Activated CD8-positive, alpha-beta memory T cell treated with anti-CD3 and anti-CD28 coated beads, Interleukin-2, amount 50 U/mL, for 24 hours (primary cell): ENCODE results near the gene SPRR2A.
"Not testable (repeated sequence)": the region's sequence is repeated elsewhere in the genome, so short reads cannot be mapped to it uniquely, and the experiment has no call there.

Experiments
- DNase-seq: peaks from one replicate; pipeline ENCODE4 v3.0.0-alpha.2; 2020; ENCODE audit errors: extremely low read depth

SPRR2A gene

DNA sequence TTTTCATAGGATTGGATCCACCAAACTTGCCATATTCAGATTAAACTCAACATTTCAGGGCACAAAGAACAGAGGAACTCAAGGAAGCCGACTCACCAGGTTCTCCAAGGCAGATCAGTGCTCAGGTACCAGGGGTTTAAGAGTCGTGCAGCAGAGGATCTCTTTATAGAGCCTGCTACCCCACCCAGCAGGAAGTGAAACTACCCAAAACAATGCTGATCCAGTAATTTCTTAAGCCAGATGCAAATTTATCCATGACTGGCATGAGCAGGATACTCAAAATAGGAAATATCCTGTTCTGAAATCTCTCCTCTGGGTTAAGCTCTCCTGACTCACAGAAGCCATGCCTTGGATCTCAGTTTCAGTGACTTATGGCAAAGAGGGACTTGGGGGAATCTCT is at the start of gene SPRR2A:
SPRR2A (minus strand) TSS at position 138 of the 400 bp plus-strand sequence. CDS start 777 bp downstream, outside the sequence.
- no peak for DNase-seq

DNA sequence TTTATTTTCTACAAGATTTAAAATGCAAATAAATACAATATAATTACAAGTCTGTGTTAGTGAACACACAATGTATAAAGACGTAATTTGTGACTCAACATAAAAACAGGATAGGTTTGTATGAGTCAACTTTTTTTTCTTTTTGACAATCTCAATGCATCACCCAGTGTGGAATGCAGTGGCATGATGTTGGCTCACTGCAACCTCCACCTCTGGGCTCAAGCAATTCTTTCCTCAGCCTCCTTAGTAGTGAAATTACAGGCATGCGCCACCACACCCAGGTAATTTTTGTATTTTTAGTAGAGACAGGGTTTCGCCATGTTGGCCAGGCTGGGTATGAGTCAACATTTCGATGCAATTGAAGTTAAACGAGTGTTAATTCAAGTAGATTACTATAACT is 42.9 kb upstream of the SPRR2A start:
- DNase-seq = no peak

DNA sequence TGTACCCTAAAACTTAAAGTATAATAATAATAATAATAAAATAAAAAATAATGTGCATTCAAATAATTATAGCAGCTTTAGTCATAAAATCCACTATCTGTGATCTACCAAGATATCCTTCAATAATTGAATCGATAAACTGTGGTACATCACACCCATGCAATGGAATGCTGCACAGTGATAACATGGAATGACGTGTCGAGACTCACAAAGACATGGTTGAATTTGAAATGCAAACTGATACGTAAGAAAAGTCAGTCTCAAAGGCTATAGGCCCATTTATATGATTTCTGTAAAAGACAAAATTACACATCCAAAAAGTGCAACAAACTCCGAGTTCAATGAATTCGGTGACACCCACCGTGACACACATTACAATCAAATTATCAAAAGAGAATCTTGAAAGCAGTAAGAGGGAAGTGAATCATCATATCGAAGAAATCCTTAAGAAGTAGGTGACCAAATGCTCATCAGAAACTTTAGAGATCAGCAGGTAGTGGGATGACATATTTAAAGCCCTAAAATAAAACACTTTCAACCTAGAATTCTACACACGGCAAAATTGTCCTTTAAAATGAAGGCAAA is 42.2 kb upstream of the SPRR2A start:
- no peak for DNase-seq

DNA sequence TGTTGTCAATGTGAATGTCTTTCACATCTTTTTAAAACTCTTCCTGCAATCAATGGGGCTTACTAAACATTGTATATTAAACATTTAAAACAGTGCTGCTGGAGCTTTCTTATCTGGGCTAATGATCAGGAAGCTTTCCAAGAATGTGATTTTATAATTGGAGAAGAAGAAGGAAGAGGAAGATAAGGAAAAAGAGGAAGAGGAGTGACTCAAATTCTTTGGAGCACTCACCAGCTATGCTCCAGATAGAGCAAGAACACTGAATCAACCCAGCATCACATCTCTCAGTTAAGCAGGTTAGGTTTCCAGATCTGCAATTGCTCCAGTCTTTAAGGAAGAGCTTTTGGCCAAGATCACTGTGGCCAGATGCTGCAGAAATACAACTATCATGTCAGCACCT is 38.5 kb upstream of the SPRR2A start:
- DNase-seq = no peak

DNA sequence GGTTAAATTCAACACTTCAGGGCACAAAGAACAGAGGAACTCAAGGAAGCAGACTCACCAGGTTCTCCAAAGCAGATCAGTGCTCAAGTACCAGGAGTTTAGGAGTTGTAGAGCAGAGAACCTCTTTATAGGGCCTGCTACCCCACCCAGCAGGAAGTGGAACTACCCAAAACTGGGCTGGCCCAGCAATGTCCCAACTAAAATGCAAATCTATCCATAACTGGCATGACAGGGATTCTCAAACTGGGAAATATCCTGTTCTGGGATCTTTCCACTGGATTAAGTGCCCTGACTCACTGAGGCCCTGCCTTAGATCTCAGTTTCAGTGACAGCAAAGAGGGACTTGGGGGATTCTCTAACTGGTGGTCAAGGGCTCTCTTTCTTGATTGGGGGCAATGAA is 37.1 kb upstream of the SPRR2A start, which contains the start of gene SPRR2E:
SPRR2E (minus strand) TSS at position 101 of the 400 bp plus-strand sequence. CDS start 775 bp downstream, outside the sequence.
- no peak for DNase-seq

DNA sequence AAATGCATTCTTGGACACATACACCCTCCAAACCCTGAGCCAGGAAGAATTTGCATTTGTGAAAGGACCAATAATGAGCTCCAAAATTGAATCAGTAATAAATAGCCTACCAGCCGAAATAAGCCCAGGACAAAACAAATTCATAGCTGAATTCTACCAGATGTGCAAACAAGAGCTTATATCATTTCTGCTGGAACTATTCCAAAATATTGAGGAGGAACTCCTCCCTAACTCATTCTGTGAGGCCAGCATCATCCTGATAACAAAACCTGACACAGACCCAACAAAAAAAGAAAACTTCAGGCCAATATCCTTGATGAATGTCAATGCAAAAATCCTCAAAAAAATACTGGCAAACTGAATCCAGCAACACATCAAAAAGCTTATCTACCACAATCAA is 30.3 kb upstream of the SPRR2A start:
- no peak for DNase-seq

DNA sequence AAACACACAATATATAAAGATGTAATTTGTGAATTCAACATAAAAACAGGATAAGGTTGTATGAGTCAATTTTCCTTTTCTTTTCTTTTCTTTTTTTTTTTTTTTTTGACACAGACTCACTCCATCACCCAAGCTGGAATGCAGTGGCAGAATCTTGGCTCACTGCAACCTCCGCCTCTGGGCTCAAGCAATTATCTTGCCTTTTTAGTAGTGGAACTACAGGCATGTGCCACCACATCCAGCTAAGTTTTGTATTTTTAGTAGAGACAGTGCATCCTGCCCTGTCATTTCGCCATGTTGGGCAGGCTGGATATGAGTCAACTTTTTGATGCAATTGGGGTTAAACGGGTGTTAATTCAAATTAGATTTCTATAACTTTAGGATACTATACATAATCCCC is 24.4 kb upstream of the SPRR2A start:
- no peak for DNase-seq

DNA sequence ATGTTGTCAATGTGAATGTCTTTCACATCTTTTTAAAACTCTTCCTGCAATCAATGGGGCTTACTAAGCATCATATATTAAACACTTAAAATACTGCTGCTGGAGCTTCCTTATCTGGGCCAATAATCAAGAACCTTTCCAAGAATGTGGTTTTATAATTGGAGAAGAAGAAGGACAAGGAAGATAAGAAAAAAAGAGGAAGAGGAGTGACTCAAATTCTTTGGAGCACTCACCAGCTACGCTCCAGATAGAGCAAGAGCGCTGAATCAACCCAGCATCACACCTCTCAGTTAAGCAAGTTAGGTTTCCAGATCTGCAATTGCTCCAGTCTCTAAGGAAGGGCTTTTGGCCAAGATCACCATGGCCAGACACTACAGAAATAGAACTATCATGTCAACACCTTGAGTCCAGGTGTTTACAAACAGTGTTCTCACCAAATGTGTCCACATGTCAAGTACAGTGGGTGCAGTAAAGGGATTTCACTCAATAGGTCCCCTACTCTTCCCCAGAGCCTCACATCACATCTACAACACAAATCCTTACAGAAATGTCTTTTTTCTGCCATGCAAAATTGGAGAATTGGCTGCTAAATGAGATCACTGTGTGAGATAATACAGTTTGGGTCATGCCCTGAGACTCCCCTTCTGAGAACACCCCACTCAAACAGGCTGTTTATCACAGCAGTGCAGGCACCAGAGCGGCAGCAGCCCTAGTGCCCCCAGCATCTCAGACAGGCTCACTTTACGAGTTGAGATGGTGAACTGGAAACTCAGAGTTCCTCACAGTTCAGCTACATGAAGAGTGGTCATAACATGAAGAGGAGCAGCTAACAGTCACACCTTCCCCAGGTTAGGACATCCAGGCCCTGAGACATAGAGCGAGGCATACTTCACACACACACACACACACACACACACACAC is 15.8 kb upstream of the SPRR2A start:
- DNase-seq = no peak

DNA sequence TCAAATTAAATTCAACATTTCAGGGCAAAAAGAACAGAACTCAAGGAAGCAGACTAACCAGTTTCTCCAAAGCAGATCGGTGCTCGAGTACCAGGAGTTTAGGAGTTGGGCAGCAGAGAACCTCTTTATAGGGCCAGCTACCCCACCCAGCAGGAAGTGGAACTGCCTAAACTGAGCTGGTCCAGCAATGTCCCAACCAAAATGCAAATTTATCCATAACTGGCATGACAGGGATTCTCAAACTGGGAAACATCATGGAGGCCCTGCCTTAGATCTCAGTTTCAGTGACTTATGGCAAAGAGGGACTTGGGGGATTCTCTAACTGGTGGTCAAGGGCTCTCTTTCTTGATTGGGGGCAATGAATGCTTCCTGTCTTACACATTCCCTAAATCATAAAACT is 14.2 kb upstream of the SPRR2A start, which contains the start of gene SPRR2B:
SPRR2B (minus strand) TSS at position 101 of the 400 bp plus-strand sequence. CDS start 772 bp downstream, outside the sequence.
- DNase-seq = no peak

DNA sequence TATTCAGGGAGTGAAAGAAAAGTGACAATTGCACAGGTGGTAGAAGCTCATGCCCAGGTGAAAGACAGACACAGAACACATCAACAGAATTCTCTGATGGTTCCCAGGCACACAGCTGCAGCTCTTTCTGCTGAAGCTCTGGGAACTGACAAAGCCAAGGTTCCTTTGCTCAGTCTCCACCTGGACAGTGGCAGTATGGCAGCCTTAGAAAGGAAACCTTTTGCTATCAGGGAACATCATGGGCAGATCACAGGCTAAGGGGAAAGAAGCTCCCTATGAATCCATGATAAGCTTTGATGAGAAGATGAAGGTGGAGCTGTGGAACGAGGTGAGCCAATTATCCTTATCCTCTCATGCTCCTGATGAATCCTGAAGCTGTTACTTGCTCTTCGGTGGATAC is 12.9 kb upstream of the SPRR2A start:
- DNase-seq = no peak

DNA sequence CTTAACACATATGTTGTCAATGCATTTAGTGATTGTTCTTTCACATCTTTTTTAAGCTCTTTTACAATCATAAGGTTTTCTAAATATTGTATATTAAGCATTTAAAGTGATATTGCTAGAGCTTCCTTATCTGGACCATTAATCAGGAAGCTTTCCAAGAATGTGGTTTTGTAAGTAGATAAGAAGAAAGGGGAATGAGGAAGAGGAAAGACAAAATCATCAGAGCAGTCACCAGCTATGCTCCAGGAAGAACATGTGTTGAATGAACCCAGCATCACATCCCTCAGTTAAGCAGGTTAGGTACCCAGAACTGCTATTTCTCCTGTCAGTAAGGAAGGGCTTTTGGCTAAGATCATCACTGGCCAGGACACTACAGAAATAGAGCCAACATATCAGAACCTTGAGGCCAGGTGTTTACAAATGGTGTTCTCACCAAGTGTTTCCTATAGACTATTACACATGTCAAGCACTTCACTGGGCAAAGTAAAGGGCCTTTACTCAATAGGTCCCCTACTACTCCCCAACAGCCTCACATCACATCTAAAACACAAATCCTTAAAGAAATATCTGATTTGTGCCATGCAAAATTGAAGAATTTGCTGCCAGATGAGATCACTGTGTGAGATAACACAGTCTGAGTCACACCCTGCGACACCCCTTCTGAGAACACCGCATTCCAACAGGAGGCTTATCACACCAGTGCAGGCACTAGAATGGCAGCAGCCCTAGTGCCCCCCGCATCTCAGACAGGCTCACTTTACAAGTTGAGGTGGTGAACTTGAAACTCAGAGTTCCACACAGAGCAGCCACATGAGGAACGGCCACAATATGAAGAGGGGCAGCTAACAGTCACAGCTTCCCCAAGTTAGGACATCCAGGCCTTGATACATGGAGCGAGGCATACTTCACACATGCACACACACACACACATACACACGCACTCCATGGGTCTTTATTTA is 1.8 kb upstream of the SPRR2A start:
- DNase-seq = no peak

DNA sequence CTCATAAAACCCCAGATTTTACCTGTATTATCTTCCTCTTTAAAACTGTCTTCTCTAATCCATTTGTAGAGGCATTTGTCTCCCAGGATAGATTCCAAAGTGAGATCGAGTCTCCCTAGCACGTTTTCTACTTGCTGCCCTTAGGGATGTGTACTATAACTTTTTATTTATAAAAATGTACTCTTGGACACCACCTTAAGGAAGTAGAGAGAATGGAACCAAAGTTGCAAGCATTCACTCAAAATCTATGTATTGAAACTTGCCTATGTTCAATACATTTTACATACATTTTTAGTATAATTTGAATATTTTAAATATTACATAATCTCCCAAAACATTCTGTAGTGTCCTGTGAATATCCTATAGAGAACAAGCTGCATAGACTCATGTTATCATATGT is 842 bp upstream of the SPRR2A start:
- DNase-seq = no peak

DNA sequence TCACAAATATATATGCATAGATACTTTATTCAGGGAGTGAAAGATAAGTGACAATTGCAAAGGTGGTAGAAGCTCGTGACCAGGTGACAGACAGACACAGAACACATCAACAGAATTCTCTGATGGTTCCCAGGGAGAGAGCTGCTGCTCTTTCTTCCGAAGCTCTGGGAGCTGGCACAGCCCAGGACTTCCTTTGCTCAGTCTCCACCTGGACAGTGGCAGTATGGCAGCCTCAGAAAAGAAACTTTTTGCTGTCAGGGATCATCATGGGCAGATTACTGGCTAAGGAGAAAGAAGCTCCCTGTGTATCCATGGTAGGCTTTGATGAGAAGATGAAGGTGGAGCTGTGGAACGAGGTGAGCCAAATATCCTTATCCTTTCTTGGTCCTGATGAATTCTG is 1.2 kb downstream of the SPRR2A start:
- DNase-seq = not testable (repeated sequence)

DNA sequence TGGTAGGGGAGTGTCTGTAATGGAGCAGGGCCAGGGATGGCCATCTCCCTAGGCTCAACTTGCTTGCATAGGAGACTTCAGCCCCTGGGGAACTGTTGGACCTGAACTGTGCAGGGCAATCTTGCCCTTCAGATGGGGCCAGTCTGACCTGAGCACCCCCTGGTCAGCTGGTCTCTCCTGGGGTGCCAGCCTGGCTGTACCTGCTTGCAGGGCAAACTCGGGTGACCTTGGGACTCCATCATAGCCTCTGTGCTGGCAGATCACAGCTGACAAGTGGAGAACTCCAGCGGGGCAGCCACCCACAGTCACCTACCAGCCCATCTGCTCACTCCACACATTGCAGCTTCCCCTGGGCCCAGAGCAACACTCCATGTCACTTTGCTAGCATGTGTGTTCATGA is 8.1 kb downstream of the SPRR2A start:
- no peak for DNase-seq

DNA sequence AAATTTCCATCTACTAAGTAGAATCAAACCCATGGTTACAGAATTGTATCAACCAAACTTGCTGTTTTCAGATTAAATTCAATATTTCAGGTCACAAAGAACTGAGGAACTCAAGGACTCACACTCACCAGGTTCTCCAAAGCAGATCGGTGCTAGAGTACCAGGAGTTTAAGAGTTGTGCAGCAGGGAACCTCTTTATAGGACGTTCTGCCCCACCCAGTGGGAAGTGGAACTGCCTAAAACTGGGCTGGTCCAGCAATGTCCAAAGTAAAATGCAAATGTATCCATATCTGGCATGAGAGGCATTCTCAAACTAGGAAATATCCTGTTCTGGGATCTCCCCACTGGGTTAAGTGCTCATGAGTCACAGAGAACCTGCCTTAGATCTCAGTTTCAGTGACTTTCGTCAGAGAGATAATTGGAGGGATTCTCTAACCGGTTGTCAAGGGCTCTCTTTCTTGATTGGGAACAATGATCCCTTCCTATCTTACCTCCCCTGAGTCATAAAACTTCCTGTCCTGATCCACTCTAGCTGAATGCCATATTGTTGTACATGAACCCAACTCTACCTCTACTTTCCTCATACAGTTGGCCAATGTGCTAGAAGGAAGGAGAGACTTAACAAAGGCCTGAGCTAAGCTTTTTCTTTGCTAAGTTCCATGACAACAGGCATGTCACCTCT is 16.2 kb downstream of the SPRR2A start, which contains the start of gene SPRR2D:
SPRR2D (minus strand) TSS at position 171 of the 682 bp plus-strand sequence. CDS start 774 bp downstream, outside the sequence.
- no peak for DNase-seq

DNA sequence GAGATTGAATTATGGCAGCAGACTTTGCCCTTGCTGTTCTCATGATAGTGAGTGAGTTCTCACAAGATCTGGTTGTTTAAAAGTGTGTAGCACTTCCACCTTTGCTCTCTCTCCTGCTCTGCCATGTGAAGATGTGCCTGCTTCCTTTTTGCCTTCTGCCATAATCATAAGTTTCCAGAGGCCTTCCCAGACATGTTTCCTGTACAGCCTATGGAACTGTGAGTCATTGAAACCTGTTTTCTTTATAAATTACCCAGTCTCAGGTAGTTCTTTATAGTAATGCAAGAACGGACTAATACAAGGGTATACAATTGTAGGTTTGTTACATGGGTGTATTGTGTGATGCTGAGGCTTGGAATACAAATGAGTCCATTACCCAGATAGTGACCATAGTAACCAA is 22.1 kb downstream of the SPRR2A start:
- DNase-seq = no peak

DNA sequence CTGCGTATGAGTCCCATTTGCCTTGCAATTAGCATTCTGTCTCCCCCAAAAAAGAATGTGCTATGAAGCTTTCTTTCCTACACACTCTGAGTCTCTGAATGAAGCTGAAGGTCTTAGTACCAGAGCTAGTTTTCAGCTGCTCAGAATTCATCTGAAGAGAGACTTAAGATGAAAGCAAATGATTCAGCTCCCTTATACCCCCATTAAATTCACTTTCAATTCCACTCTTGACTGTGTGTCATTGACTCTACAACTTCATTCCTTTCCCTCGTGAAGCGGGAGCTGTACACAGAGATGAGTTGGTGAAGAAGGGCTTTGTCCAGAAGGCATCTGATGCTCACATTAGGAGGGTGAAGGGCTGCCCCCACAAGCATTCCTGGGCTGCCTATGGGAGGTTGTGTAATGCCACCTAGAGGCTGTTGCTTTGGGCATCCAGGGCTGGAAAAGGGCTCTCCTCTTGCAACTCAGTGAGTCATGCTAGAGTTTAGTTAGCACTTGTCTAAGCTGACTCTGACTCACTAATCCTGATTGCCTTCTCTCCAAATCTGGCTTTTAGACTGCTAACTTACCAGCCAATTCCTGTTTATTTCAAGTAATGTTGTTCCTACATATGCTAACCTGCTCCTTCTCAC is 24.5 kb downstream of the SPRR2A start:
- no peak for DNase-seq

DNA sequence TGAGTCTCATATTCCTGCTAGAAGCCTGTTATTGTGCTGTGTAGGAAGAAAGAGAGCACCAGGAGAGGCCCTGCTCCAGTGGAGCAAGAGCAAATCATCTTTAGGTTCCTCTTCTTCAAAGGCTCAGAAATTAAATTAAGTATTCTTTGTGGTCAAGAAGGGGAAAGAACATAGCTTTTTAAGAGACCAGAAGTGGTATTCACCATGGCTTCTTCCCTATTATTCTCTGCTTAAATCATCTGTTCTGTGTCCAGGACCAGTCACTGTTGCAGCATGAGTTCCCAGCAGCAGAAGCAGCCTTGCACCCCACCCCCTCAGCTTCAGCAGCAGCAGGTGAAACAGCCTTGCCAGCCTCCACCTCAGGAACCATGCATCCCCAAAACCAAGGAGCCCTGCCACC is 25.2 kb downstream of the SPRR2A start:
- no peak for DNase-seq

DNA sequence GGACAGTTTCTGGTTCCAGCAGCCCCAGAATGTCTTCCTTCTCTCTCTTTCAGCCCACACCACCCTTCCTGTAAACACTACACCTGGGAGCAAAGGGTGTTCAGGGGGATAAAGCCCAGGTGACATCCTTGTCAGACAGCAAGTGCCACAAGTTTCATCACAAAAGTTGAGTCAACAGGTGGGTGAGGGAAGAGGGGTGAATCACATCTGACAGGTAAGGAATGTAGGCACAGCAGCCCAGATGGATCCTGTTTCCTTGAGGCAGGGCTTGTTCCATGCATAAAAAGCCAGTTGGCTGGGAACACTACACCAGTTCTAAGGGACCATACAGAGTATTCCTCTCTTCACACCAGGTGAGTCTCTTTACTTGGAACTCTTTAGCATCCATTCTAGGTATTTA is 26.4 kb downstream of the SPRR2A start, which contains the start of gene SPRR1B:
SPRR1B (plus strand) TSS at position 309 of the 400 bp plus-strand sequence. CDS start 1,143 bp downstream, outside the sequence.
- no peak for DNase-seq

DNA sequence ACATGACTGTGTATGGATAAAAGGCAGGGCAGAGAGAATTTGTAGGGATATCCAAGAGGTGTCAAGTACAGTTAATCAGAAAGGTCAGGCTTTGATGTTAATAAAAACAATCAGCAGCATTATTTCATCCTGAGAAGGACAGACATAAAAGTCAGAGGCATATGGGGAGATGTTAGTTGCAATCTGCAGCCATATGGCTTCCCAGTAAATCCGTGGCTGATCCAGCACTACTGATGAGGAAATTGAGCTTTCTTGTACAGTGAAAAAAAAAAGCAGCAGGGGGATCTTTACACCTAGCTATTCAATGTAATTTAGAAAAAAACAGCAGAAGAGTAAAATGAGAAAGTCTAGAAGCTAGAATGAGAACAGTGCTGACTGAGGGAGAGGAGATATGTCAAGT is 28.5 kb downstream of the SPRR2A start:
- no peak for DNase-seq
